HG03432 (cell line): ENCODE results near the gene DRG2.

Experiments used
- ATAC-seq: cut with Tn5 transposase; IDR thresholded peaks from one replicate; pipeline ENCODE4 v1.9.1; 2021; ENCODE audit warnings: mild to moderate bottlenecking, moderate library complexity; ENCODE audit not compliant: unreplicated experiment

DRG2 gene

DNA sequence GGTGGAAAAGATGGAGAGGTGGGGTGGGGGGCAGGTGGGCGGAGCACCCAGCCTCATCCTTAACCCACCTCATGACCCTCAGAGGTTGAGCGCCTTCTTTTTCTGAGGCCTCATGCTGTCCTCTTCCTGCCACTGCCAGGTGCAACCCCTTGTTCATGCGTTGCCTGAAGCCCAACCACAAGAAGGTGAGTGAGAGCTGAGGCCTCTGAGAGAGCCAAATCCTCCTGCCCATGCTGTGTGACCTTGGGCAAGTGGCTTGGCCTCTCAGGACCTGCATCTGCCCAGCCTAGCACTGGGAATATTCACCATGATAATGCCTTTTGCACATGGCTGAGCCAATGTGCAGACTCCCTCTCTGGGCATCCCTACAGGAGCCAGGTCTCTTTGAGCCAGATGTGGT is 52.9 kb downstream of the DRG2 start:
- no peak for ATAC-seq

DNA sequence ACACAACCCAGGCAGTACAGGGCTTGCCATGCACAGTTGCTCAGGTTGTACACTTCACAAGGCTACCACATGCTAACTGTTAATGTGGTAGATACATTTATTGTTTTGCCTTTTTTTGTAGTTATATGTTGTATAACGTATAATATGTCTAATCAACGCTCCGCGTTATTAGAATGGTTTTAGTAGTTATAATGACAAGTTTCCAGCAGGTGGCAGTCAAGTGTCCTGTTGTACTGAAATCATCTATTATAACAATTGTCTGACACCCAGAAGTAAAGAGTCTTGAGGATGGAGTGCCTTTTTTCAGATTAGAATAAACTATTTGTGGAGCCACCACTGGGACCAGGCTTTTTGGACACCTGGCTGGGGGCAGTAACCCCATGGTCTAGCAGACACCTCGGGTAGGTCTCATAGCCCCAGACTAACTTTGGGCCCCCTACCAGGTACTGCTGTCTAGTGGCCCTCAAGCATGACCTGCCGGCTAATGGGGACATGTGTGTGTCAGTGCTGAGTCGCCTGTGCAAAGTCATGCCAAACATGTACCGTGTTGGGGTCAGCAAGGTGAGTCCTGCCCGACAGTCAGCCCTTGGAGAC is 53.6 kb downstream of the DRG2 start:
- no peak for ATAC-seq

DNA sequence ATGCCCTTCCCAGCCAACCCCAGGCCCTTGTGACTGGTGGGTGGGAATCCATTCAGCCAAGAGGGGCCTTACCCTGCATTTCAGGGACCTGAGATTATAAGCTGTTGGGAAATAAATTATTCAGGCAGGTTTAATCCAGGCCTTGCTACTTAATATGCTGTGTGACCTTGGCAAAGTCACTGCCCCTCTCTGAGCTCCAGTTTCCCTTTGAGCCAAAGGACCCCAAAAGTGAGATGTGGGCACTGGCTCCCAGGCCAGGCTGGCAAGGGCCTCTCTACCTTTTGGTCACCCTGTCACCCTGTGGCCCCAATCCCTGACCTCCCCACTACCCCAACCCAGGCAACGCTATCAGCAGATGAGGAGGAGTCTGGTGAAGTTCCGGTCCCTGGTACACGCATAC is 54.7 kb downstream of the DRG2 start:
- no peak for ATAC-seq

DNA sequence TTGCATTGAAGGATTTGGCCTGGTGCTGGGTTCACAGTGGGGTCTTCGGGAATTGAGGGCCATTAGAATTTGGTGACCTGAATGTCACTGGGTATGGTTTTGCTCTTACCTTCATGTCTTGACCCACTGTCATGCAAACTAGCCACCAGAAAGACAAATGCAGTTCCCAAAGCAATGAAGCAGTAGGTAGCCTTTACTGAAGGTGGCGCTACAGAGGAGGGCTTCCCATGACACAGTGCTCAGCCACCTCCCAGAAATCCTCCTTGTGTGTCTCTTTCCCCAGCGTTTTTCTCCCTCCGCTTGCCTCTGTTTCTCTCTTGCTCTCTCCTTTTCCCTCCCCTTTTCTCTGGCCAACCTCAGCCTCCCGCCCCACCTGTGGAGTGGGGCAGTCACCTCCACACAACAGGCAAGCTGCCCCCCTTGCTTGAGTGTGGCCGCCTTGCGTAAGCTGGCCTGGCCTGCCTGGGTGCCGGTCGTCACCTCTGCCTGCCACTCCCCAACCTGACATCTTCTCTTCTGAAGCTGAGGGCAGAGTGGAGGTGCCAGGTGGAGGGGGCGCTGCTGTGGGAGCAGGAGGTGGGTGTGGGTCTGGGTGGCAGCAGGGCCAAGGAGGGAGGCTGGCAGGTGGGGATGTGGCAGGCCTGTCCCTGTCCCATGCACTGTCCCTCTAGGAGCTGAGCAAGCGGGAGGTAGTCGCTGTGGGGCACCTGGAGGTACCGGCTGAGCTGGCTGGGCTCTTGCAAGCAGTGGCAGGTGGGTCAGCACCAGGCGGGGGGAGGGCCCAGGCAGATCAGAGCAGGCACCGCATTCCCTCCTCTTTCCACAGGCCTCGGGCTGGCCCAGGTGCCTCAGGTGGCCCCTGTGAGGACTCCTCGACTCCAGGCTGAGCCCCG is 55.5 kb downstream of the DRG2 start:
- no peak for ATAC-seq

DNA sequence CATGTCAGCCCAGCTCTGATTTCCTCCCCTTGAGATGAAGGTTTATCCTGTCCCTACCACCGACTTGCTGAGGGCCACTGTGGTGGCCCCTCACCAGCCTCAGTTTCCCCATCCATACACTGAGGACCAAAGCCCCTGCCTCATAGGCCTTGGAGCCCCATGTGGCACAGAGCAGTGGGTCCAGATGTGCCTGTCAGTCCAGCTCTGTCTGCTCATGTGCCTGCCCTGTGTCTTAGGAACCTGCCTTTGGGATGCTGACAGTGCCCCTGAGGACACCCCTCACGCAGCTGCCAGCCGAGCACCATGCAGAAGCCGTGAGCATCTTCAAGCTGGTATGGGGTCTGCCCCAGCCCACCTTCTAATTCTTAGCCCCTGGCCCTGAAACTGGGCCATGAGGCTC is 56.5 kb downstream of the DRG2 start:
- ATAC-seq: no peak

DNA sequence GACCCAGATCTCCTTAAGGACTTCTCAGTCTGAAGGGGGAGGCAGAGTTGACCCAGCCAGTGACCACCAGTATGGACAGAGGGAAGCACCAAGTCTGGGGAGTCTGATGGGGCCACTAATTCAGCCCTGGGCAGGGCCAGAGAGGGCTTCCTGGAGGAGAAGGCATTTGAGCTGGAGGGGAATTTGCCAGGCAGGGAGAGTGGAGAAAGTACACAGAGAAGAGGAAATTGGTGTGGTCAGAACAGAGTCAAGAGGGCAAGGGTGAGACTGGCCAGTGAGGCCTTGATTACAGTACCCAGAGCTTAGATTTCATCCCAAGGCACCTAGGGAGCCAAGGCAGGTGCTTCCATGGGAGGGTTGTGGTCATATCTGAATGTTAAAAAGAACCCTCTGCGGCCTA is 57.1 kb downstream of the DRG2 start:
- ATAC-seq: no peak

DNA sequence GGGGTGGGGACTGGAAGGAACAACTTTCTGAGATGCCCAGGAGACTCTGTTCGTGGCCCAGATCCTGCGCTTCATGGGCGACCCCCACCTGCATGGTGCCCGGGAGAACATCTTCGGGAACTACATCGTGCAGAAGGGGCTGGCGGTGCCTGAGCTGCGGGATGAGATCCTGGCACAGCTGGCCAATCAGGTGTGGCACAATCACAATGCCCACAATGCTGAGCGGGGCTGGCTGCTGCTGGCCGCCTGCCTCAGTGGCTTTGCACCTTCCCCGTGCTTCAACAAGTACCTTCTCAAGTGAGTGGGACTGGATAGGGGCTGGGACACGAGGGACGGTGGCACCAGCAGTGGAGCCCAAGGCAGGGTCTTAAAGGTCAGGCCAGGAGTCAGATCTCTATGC is 58.1 kb downstream of the DRG2 start:
- ATAC-seq: no peak

DNA sequence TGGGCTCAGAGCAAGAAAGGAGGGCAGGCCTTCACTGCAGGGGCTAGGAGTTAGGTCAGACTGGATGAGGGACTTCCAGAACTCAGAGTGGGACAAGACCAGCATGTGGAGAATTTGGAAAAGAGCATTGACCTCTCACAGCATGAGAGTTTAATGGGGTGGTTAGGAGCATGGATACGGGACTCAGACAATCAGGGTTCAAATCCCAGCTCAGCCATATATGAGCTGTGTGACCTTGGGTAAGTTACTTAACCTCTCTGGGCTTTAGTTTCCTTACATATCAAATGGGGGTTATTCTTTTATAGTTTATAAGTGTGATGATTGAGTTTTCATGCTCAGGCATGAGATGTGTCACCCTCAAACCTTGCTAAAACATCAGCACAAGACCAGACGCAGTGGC is 58.5 kb downstream of the DRG2 start:
- ATAC-seq: no peak

DNA sequence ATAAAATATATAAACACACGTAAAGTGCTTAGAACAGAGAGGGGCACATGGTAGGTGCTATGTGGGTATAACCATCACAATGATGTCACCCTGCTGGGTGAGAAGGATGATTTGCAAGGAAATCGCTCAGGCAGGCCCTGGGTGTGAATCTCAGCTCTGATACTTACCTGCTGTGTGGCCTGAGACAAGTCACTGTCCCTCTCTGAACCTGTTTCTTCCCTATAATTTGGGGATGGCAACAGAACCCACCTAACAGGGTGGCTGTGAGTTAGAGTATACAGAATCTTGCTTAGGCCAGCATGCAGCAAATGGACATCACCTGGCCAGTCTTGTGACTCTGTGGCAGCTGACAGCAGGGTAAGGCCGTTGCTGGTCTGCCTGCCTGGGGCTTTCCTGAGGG is 59.2 kb downstream of the DRG2 start:
- ATAC-seq: no peak

DNA sequence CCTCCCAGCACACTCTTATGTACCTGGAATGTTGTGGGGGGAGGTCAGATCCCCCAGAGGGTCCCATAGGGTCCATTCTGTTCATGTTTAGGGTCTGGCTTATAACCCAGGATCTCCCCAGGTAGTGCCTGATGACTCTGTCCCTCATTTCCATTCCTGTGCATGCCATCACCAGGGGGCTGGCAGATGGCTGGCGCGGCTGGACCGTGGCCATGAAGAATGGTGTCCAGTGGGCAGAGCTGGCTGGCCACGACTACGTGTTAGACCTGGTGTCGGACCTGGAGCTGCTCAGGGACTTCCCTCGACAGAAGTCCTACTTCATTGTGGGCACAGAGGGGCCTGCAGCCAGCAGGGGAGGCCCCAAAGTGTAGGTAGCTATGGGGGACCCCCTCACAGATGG is 60.8 kb downstream of the DRG2 start:
- no peak for ATAC-seq

DNA sequence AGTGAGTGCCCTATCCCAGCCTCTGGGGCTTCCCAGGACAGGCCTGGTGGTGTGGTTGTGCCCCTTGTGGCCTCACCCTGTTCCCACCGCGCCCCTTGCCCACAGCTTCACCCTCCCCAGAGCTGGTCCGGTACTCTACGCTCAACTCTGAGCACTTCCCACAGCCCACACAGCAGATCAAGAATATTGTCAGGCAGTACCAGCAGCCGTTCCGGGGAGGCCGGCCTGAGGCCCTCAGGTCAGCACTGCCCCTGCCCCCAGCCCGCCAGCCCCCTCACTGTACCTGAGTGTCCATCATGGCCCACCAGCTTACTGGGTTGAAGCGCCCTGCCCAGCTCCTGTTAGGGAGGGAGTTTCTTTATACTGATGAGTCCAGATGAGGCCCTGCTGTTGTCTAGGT is 63.5 kb downstream of the DRG2 start:
- ATAC-seq: no peak

DNA sequence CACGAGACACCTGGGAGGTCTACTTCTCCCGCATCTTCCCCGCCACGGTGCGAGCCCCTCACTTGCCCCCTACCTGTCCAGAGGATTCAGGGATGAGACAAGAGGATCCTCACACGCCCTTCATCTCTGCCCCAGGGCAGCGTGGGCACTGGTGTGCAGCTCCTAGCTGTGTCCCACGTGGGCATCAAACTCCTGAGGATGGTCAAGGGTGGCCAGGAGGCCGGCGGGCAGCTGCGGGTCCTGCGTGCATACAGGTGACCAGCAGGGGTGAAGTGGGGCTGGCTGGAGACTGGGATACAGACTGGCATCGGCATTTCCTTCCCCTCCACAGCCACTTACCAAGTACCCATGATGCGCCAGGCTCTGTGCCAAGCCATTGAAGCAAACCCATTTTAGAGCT is 67.4 kb downstream of the DRG2 start:
- ATAC-seq: no peak

DNA sequence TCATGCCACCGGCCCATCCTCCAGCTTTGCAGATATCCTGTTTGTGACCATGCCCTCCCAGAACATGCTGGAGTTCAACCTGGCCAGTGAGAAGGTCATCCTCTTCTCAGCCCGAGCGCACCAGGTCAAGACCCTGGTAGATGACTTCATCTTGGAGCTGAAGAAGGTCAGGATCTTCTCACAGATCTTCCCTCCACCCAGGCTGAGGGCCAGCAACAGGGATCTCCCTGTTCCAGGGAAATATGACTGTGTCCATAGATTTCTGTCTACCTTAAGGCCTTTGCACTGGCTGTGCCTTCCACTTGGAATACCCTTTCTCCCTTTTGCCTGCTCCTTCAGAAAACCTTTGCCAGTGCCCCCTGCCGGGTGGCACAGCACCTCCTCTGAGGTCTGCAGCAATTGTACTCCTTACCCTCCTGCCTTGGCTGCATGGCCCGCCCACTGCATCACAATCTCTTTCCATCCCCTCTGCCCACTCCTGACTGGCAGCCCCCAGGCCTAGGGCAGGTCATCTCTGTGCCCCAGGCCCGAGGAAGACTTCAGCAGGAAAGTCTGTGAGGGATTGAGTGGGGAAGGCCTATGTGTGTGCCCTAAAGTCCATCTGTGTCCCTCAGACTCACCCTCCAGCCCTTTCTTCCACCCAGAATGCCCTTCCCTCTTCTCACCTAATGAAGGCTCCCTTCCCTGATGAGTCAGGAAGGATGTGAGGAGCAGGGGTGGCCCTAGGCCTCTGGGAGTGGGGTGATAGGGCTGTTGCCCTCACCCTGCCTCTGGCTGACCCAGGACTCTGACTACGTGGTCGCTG is 68.6 kb downstream of the DRG2 start:
- no peak for ATAC-seq

DNA sequence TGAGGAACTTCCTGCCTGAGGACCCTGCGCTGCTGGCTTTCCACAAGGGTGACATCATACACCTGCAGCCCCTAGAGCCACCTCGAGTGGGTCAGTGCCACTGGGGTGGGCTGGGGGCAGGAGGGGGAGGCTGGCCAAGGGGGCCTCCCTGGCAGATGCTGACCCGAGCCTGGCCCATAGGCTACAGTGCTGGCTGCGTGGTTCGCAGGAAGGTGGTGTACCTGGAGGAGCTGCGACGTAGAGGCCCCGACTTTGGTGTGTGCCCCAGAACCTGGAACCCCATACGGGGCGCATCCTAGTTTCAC is 69.2 kb downstream of the DRG2 start:
- no peak for ATAC-seq
